Neural crest cell (in vitro differentiated cells): ENCODE measurements around the gene EVPL. TPM values are rescaled to one million over a fixed set of nuclear protein-coding genes. Genes with fewer than 3 reads are reported as not detected.
"Not testable (repeated sequence)": the region's sequence is repeated elsewhere in the genome, so short reads cannot be mapped to it uniquely, and the experiment has no call there.

ENCODE experiments used
- DNase-seq: peaks from one replicate; pipeline ENCODE4 v3.0.0; 2021; ENCODE audit warnings: low read depth, mixed read lengths, low spot score
- H3K27ac Mint-ChIP-seq: one replicate; pipeline ENCODE4 v1.8.0; 2021; ENCODE audit warnings: mild to moderate bottlenecking, mixed read lengths; ENCODE audit not compliant: unreplicated experiment
- H3K27me3 Mint-ChIP-seq: 2 replicates; pipeline ENCODE4 v1.8.0; 2021; ENCODE audit warnings: low read depth, mild to moderate bottlenecking, mixed read lengths
- H3K36me3 Mint-ChIP-seq: 2 replicates; pipeline ENCODE4 v1.8.0; 2021; ENCODE audit warnings: low read depth, mild to moderate bottlenecking, mixed read lengths
- H3K4me1 Mint-ChIP-seq: 2 replicates; pipeline ENCODE4 v1.8.0; 2021; ENCODE audit warnings: mixed read lengths
- H3K4me3 Mint-ChIP-seq: one replicate; pipeline ENCODE4 v1.8.0; 2021; ENCODE audit warnings: mild to moderate bottlenecking, mixed read lengths
- H3K9me3 Mint-ChIP-seq: 2 replicates; pipeline ENCODE4 v1.8.0; 2021; ENCODE audit warnings: mixed read lengths
- total RNA-seq: library from RNA; stranded (reverse); gene quantifications from 2 replicates; pipeline ENCODE4 v1.2.1, GENCODE V29; 2021
- TF ChIP-seq, protein P1 (sequence below): fragments of 200-600 bp; sonication (generic); conservative IDR thresholded peaks from 2 replicates; pipeline ENCODE4 v1.5.0; 2021; ENCODE audit warnings: antibody characterized with exemption, mild to moderate bottlenecking

EVPL gene
- total RNA-seq, 1 donor from 2014 or later: not detected

DNA sequence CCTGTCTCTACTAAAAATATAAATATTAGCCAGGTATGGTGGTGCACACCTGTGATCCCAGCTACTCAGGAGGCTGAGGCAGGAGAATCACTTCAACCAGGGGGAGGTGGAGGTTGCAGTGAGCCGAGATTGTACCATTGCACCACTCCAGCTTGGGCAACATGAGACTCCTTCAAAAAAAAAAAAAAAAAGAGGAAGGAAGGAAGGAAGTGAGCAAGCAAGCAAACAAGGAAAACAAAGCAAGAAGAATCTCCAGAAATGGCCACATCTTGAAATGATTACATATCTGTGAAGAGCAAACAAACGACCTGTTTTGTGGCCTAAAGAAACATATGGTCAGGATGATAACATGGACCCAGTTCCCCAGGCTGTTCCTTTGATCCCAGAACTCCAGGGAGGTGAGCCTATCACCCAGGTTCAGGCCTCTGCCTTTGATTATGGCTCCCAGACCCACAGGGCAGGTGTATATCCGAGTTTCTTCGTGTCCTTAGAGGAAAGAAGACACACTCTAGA, 57.0 kb downstream of the EVPL start:
- Mint-ChIP-seq H3K9me3 (no peaks in the 10 kb centered on the region), H3K27ac (no peak overlapping the region), H3K4me3 (no peak overlapping the region), H3K36me3 (peaks cover 7% of the 10 kb centered on the region), H3K4me1 (peaks cover 7% of the 10 kb centered on the region), H3K27me3 (no peaks in the 10 kb centered on the region)
- no peak for DNase-seq
- TF ChIP-seq, protein P1, sequence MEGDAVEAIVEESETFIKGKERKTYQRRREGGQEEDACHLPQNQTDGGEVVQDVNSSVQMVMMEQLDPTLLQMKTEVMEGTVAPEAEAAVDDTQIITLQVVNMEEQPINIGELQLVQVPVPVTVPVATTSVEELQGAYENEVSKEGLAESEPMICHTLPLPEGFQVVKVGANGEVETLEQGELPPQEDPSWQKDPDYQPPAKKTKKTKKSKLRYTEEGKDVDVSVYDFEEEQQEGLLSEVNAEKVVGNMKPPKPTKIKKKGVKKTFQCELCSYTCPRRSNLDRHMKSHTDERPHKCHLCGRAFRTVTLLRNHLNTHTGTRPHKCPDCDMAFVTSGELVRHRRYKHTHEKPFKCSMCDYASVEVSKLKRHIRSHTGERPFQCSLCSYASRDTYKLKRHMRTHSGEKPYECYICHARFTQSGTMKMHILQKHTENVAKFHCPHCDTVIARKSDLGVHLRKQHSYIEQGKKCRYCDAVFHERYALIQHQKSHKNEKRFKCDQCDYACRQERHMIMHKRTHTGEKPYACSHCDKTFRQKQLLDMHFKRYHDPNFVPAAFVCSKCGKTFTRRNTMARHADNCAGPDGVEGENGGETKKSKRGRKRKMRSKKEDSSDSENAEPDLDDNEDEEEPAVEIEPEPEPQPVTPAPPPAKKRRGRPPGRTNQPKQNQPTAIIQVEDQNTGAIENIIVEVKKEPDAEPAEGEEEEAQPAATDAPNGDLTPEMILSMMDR: no peak

- not testable (repeated sequence) for H3K4me1 Mint-ChIP-seq, H3K36me3 Mint-ChIP-seq, H3K9me3 Mint-ChIP-seq, H3K27ac Mint-ChIP-seq, DNase-seq, H3K4me3 Mint-ChIP-seq, H3K27me3 Mint-ChIP-seq
Observed at GRCh38 chr17:75969044-75969443, 58.1 kb downstream of the EVPL start.

DNA sequence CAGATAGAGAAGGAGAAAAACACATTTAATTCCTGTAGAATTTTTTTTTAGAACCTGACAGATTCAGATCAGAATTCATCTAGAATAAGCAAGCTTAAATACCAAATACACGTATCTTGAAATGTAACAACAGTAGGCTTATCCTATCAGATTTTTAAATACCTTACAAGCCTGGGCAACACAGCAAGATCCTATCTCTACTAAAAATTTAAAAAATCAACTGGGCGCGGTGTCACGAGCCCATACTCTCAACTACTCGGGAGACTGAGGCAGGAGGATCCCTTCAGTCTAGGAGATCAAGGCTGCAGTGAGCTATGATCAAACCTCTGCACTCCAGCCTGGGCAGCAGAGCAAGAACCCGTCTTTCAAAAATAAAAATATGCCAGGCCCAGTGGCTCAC, 61.6 kb downstream of the EVPL start:
- H3K27ac Mint-ChIP-seq: no peak overlapping the region
- H3K36me3 Mint-ChIP-seq: no peaks in the 10 kb centered on the region
- no peak overlapping the region for H3K4me3 Mint-ChIP-seq
- H3K9me3 Mint-ChIP-seq: no peaks in the 10 kb centered on the region
- H3K4me1 Mint-ChIP-seq: no peaks in the 10 kb centered on the region
- no peak for DNase-seq
- H3K27me3 Mint-ChIP-seq: no peaks in the 10 kb centered on the region
- TF ChIP-seq, protein P1: no peak

DNA sequence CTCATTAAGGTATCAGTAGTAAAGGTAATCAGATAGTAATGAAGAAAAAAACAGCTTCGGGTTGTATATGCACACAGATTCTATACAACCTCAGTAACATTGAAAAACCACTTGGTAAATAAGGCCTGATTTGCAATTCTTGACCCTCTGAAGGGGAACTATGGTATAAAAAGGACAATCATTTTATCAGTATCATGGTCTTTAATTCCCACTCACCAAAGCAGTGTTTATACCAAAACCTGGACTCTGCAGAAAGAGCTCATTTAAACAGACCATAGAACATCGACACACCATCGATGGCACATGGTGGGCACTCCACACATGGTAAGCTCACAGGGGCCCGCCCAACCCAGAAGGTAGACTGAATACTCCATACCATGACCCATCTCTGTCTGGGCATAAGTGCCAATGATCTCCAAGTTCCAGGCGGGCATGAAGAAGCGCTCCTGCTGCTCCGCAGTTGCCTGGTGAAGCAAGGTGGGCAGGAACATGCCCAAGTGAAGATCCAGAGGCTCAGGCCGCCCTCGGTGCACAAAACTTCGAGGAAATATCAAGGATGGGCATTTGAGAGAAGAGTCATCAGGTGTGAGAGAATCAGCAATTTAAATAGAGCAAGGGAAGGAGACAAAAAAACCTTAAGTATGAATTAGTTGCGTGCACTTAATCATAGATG, 67.1 kb downstream of the EVPL start:
- no peaks in the 10 kb centered on the region for H3K9me3 Mint-ChIP-seq
- H3K36me3 Mint-ChIP-seq: peaks cover 3% of the 10 kb centered on the region
- no peak for DNase-seq
- H3K4me3 Mint-ChIP-seq: no peak overlapping the region
- H3K27me3 Mint-ChIP-seq: no peaks in the 10 kb centered on the region
- no peak overlapping the region for H3K27ac Mint-ChIP-seq
- TF ChIP-seq, protein P1: no peak
- H3K4me1 Mint-ChIP-seq: no peaks in the 10 kb centered on the region

GRCh38 chr17:75959051-75959838, 67.9 kb downstream of the EVPL start:
- Mint-ChIP-seq H3K4me3 (no peak overlapping the region), H3K27ac (no peak overlapping the region), H3K4me1 (no peaks in the 10 kb centered on the region), H3K9me3 (no peaks in the 10 kb centered on the region), H3K27me3 (no peaks in the 10 kb centered on the region), H3K36me3 (peaks cover 3% of the 10 kb centered on the region)
- DNase-seq: no peak
- TF ChIP-seq, protein P1: no peak

Other genes with a start within 250 kb of the EVPL start
- 49.3 and 49.4 TPM in 2 replicates for gene UNK, start 242.5 kb downstream of the EVPL start, total RNA-seq
- gene UNC13D, start 182.9 kb downstream of the EVPL start, total RNA-seq: 1.1 and 3.1 TPM in 2 replicates
- gene WBP2, start 172.0 kb downstream of the EVPL start, total RNA-seq: 49.3 and 53.3 TPM in 2 replicates
- 0.91 and 1.9 TPM in 2 replicates for gene TRIM47, start 148.7 kb downstream of the EVPL start, total RNA-seq
- gene TRIM65, start 130.4 kb downstream of the EVPL start, total RNA-seq: 23.3 and 27.4 TPM in 2 replicates
- gene MRPL38, start 122.4 kb downstream of the EVPL start, total RNA-seq: 111 and 115 TPM in 2 replicates
- 21.7 and 25.9 TPM in 2 replicates for gene FBF1, start 86.3 kb downstream of the EVPL start, total RNA-seq
- 19.3 and 22.3 TPM in 2 replicates for gene ACOX1, start 48.1 kb downstream of the EVPL start, total RNA-seq
- gene TEN1, start 48.1 kb downstream of the EVPL start, total RNA-seq: 9.1 and 10.1 TPM in 2 replicates
- gene CDK3, start 26.5 kb downstream of the EVPL start, total RNA-seq: 7.9 and 9.4 TPM in 2 replicates
- 87.9 and 91.6 TPM in 2 replicates for gene SRP68, start 45.2 kb upstream of the EVPL start, total RNA-seq
- gene GALR2, start 47.5 kb upstream of the EVPL start, total RNA-seq: not detected in 2 replicates
- gene ZACN, start 51.9 kb upstream of the EVPL start, total RNA-seq: 0.19 TPM in 1 of 2 replicates, not detected in the other
- 195 and 205 TPM in 2 replicates for gene EXOC7, start 76.5 kb upstream of the EVPL start, total RNA-seq
- 4.3 and 4.5 TPM in 2 replicates for gene FOXJ1, start 113.9 kb upstream of the EVPL start, total RNA-seq
- 50.4 and 54.0 TPM in 2 replicates for gene RNF157, start 213.2 kb upstream of the EVPL start, total RNA-seq
- 18.8 and 21.5 TPM in 2 replicates for gene UBALD2, start 238.0 kb upstream of the EVPL start, total RNA-seq